SH-SY5Y (cell line): ENCODE data around the gene AVP.

ENCODE experiments used
- GATA2 ChIP-seq: IDR thresholded peaks from 2 replicates; pipeline ENCODE4 v1.6.1; 2011; ENCODE audit warnings: mild to moderate bottlenecking, low read depth, low read length
- GATA3 ChIP-seq: IDR thresholded peaks from 2 replicates; pipeline ENCODE4 v1.6.1; 2011; ENCODE audit warnings: low read depth, mild to moderate bottlenecking, low read length, moderate library complexity

Gene AVP, protein sequence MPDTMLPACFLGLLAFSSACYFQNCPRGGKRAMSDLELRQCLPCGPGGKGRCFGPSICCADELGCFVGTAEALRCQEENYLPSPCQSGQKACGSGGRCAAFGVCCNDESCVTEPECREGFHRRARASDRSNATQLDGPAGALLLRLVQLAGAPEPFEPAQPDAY

DNA sequence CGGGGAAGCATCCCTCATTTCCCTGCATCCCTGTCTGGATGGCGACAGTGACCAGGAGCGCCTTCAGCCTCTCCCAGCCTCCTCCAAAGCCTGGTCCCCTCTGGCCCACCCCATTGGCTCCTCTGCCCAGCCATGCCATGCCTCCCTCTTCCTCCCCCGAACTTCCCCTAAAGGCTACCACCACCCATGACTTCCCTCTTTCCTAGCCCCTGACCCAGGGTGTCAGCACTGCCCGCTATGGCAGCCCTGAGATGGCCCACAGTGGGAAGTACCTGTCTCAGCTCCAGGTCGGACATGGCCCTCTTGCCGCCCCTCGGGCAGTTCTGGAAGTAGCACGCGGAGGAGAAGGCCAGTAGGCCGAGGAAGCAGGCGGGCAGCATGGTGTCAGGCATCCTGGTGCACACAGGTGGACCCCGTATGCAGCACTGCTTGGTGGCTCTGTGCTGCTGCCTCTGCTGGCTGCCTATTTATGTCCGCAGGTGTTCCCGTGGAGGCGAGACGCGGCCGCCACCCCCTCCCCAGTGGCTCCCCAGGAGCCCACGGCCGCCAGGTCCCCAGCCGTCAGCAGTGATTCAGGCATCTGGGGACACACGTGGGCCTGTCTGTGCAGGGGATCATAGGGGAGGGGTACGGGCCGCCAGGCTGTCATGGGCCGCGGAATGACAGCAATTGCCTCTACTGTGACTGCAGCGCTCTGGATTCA lies at the start of gene AVP:
TSS of gene AVP (minus strand) at position 442 of the 703 bp plus-strand sequence. CDS start at position 392, 50 bp downstream.
- no peak for TF ChIP-seq GATA3
- TF ChIP-seq GATA2: no peak

DNA sequence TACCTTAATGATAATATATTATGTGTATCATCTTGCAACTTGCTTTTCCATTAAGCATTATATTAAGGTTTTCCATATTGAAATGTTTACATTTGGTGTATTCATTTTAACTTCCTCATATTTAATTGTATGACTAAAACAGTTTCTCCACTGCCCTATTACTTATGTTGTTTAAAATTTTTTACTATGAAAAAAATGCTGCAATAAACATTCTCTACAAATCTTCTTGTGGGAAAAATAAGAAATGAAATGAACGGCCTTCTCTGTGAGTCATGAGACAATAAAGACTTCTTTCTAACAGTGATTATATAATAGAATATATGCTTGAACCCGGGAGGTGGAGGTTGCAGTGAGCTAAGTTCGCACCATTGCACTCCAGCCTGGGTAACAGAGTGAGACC lies 49.6 kb upstream of the AVP start:
- TF ChIP-seq GATA2: no peak
- no peak for TF ChIP-seq GATA3

DNA sequence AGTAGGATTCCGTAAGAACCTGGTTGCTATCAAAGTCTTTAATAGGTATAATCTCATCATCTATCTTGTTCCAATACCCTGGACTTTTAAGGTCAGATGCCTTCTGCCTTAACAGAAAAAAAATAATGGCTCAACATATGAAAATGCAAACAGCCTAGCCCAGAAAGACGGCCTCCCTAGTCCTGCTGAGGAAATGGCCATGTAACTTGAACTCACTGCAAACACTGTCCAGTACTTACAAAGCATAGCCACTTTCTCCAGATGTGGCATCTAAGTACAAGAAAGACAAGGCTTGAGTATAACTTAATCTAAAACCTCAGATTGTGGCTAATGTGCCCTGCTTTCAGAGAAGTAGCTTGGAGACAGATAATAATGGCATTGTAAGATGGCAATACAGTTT lies 48.6 kb upstream of the AVP start:
- TF ChIP-seq GATA3: no peak
- TF ChIP-seq GATA2: no peak

DNA sequence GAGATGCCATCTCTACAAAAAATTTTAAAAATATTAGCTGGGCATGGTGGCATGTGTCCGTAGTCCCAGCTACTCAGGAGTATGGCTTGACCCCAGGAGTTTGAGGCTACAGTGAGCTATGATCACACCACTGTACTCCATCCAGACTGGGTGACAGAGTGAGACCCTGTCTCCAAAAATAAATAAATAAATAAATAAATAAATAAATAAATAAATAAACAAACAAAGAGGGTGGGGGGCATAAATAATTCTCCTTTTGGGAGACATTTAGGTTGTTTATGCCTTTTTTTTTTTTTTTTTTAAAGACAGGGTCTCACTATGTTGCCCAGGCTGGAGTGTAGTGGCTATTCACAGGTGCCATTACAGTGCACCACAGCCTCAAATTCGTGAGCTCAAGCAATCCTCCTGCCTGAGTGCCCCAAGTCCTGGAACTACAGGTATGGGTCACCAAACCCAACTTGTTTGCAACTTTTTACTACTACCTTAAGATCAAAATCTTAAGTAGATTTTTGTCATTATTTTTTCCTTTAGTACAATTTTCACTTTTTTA lies 45.6 kb upstream of the AVP start:
- no peak for TF ChIP-seq GATA2
- no peak for TF ChIP-seq GATA3

DNA sequence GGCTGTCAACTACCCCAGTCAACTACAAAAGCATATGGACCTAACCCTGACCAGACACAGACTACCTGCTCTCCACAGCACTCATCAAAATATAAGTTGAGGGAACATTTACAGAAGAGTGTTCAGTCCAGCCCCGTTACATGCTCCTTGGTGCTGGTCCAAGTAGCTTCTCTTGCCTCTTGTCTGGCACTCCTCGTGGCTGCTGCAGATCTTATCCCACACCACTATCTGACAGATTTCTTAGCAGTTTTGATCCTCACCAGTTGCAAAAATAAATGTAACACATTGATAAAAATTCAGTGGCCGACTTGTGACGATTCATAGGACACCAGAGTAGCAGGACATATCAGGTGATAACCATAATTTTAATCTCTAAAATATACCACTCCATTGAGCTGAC lies 44.6 kb upstream of the AVP start:
- TF ChIP-seq GATA2 (no peak), GATA3 (no peak)

DNA sequence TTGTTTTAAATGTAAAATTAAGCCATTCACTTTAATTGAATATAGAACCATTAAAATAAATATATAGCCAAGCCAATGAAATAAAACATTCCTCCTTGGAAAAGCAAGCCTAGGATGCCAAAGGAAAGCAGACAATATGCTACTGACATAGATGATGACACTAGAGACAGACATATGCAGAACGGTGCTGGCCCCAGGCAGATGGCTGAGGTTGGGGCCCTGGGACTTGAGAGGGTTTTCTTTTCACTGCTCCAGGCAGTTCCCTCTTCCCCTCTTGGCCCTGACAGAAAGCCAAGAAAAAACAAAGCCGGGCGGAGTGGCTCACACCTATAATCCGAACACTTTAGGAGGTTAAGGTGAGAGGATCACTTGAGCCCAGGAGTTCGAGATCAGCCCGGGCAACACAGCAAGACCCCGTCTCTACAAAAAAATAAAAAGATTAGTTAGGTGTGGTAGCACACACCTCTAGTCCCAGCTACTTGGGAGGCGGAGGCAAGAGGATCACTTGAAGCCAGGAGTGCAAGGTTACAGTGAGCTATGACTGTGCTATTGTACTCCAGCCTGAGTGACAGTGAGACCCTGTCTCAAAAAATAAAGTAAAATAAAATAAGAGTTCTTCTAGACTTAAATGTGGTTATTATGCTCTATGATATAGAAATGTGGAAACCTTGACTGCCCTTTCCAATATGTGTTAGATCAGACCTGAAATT lies 43.9 kb upstream of the AVP start:
- TF ChIP-seq GATA2 (no peak), GATA3 (no peak)

DNA sequence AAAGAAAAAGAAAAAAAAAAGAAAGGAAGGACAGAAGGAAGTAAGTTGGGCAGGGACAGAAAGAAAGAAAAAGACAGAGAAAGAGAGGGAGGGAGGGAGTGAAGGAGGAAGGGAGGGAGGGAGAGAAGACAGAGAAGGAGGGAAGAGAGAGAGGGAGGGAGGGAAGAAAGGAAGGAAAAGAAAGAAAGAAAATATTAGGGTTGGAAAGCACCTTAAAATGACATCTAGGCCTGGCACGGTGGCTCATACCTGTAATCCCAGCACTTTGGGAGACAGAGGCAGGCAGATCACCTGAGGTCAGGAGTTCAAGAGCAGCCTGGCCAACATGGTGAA lies 42.0 kb upstream of the AVP start:
- TF ChIP-seq GATA3 (no peak), GATA2 (no peak)

DNA sequence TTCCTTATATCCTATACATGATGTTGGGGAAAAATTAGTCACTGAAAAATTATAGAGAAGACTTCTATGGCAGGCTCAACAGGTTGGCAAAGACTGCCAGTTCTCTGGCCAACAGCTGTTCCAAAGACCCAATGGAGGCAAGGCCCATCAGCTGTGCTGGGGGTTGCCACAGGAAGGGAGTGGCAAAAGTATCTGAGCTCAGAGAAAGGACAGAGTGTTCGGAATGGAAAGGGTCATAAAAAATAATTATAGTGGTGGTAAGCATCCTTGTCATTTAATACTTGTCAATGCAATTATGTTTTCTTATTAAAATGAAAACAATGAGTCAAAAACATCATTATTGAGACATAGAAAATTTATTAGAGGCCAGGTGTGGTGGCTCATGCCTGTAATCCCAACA lies 39.0 kb upstream of the AVP start:
- TF ChIP-seq GATA3 (no peak), GATA2 (no peak)

DNA sequence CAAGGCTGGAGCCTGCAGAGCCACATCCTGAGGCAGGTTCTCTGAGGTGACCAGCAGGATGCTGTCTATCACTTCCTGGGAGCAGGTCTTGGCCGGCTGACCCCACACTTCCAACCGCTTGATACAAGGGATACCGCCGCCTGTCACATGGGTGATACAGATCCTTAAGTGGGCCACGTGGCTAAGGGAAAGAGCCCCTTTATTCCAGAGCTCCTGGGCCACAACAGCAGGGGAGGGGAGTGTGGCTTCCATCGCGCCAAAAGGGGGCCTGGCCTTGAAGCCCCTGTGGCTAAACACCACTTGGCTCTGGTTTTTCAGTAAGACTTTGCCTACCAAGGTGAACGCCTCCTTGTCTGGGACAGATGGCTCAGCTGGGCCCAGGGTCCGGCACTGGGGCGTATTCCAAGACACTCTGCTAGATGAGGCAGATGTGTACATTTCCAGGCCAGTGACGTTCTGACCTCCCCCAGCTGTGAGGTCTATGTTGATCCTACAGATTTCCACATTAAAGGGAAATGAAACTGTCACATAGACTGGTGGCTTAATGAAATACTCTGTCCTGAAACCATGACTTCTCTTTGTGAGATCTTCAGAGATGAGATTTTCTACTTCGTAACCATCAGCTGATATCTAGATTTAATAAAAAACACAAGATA lies 37.6 kb upstream of the AVP start:
- TF ChIP-seq GATA3 (no peak), GATA2 (no peak)

DNA sequence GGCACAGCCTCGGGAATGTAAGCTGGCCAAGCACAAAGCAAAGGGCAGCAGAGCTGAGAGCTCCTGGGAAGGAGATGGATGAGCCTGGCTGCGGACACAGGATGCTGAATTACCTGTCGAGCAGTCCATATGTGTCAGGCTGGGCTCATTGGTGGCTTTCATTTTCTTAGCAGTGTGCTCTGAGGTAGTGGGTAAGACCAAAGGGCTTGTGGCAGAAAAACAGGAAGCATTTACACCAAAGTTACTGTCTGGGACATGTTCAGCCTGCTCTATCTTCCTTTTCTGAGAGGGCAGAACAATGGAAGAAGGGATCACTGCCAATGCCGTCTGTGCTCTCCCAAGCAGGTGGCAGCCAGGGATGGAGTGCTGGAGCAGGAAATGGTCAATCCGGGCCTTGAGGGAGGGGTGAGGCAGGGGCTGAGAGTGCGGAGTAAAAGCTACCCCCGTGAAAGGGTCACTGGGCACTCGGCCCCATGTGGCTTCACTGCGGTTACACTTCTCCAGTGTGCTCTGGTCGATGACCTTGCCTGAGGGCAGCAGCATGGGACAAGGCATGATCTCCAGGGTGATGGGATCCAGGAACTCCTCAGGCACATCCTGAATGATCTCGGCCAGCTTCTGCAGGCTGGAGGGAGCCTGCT lies 36.9 kb upstream of the AVP start:
- TF ChIP-seq GATA3 (no peak), GATA2 (no peak)

DNA sequence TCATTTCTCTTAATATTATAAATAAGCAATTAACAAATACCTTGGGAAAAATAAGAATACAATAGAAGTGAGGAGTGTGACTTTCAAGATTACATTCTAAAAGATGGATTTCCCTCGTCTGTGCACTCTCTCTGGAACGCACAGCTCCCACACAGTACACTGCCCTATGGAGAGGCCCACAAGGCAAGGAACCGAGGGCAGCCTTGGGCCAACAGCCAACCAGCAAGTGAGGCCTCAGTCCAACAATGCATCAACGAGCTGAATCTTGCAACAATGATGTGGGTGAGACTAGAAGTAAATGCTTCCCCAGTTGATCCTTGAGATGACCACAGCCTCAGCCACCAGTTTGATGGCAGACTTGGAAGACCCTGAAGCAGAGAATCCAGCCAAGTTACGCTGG lies 34.5 kb upstream of the AVP start:
- TF ChIP-seq GATA3 (no peak), GATA2 (no peak)

DNA sequence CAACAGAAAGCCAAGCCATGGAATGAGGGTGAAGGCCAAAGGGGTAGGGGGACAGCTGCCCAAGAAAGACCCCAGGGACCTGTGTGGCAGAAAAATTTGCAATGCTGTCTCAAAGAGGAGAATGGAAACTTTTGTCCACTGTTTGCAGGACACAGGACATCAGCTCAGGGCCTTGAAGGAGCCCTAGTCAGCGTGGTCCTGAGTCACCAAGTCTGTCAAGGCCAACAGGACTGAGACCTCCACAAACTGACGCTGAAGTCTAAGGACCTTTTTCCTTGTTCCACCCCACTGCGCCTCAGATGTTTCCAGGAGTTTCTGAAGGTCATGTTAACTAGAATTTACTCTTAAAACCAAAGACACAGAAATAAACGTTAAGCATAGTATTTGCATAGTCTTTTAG lies 31.8 kb upstream of the AVP start:
- TF ChIP-seq GATA2 (no peak), GATA3 (no peak)

DNA sequence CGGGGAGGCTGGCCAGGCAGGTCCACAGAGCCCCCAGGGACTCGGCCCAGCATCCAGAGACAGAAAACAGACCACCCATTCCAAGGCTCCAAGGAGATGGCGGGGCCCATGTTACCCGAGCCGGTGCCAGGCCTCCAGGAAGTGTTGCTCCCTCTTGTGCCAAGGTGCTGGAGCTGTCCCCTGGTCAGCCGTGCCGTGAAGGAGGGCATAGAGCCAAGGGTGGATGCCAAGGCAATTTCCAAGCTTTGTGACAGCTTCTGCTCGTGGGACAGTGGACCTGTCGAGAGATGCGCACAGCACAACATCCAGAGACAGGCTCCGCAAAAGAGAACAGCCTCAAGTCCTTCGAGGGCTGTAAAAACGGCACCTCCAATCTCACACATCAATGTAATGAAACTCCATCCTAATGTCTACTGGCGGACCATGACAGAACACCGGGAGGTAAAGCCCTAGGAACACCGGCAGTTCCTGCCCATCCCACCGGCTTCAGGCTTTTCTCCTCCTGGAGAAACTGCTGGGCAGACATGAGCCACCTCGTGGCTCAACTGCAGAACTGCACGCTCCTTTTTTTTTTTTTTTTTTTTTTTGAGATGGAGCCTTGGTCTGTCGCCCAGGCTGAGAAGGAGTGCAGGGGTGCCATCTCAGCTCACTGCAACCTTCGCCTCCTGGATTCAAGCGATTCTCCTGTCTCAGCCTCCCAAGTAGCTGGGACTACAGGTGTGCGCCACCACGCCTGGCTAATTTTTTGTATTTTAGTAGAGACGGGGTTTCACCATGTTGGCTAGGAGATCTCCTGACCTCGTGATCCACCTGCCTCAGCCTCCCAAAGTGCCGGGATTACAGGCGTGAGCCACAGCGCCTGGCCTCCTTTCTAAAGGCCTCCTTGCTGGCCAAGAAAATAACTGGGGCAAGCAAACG lies 30.9 kb upstream of the AVP start:
- TF ChIP-seq GATA3 (no peak), GATA2 (no peak)

DNA sequence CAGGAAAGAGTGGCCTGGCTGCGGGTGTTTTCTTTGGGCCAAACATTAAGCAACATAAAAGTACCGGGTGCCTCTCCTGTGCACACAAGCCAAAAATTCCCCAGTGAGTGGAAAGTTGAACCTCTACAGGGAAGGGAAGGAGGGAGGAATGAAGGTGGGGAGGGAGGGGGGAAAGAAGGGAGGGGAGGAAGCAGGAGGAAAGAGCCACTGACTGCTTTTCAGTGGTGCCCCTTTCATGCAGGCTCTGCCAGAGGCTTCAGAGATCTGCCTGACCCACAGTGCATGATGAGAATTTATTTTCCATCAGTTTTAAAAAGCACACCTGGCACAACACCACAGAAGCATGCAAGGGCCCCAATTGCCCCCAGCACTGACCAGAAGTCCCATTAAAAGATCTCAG lies 27.5 kb upstream of the AVP start:
- no peak for TF ChIP-seq GATA3
- TF ChIP-seq GATA2: no peak
